ENCODE results near the gene CCDC102B.
"Not testable (repeated sequence)": the region's sequence is repeated elsewhere in the genome, so short reads cannot be mapped to it uniquely, and the experiment has no call there.

CCDC102B gene

DNA sequence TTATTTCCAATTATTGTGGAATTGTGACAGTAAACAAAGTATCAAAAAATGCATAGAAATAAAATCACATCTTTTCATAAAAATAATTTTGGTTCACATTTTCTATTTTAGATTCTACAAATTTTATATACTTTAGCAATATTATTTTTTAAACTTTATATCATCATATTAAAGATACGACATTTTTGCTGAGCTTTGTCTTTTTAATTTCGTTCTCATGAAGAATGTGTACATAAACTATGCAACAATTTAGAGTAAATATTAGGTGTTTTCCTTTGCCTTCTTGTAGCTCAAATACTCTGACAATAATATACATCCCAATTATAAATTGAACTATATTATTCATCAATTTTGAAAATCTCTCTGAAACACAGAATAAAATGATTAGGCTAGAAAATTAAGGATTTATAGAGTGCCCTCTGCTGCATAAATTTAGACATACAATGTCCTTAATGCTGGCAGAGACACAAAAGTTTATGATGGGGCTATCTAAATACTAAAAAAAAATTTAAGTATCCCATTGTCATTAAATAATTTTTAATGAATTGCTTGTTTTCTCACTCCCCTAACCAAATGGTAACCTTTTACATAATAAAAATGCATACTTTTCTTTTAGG lies 45.7 kb downstream of the CCDC102B start:
- Mint-ChIP-seq H3K9me3 (no peaks in the 10 kb centered on the region), H3K4me1 (ENCODE audit: low read depth) (no peaks in the 10 kb centered on the region), H3K4me3 (no peak overlapping the region), H3K27ac (no peak overlapping the region), H3K27me3 (no peaks in the 10 kb centered on the region), H3K36me3 (ENCODE audit: low read depth) (no peaks in the 10 kb centered on the region)

- H3K36me3 Mint-ChIP-seq (ENCODE audit: low read depth), result no peaks in the 10 kb centered on the region
- no peaks in the 10 kb centered on the region for H3K9me3 Mint-ChIP-seq
- H3K27ac Mint-ChIP-seq, result no peak overlapping the region
Observed at GRCh38 chr18:68847219-68847837, 49.4 kb downstream of the CCDC102B start.

GRCh38 chr18:68848242-68848641 lies 50.4 kb downstream of the CCDC102B start:
- H3K4me1 Mint-ChIP-seq (ENCODE audit: low read depth), result no peaks in the 10 kb centered on the region
- no peaks in the 10 kb centered on the region for H3K9me3 Mint-ChIP-seq
- H3K27ac Mint-ChIP-seq, result no peak overlapping the region
- H3K27me3 Mint-ChIP-seq, result no peaks in the 10 kb centered on the region
- H3K4me3 Mint-ChIP-seq, result no peak overlapping the region
- H3K36me3 Mint-ChIP-seq (ENCODE audit: low read depth), result no peaks in the 10 kb centered on the region

More at GRCh38 chr18:68847219-68847837, 49.4 kb downstream of the CCDC102B start:
- H3K4me1 Mint-ChIP-seq (ENCODE audit: low read depth), result no peaks in the 10 kb centered on the region
- no peak overlapping the region for H3K4me3 Mint-ChIP-seq
- H3K27me3 Mint-ChIP-seq, result no peaks in the 10 kb centered on the region

DNA sequence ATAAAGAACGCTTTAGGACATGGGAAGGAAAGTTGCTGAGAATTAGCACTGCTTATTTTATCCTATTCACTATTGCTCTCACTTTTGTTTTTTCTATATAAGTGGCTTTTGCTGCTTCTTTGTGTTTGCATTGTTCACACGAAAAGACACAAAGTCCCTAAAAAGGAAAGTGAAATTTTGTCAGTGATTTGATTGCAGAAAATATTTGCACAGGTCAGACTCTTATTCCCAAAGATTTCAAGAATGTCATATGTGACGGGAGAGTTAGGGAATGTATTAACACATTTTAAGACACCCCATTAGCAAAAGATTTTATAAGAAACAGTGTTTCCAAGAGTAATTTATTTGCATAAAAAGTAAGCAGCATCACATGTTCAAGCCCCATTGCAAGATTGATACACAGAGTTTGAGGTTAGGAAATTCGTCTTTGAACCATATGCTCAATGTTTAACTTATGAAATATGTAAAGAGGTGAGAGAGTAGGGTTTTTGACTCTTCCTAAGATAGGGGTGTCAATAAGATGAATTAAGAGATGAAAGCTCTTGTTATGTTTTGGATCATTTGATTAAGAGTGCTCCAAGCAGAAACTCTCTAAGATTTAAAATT lies 57.0 kb downstream of the CCDC102B start:
- no peaks in the 10 kb centered on the region for H3K9me3 Mint-ChIP-seq
- no peak overlapping the region for H3K4me3 Mint-ChIP-seq
- H3K36me3 Mint-ChIP-seq (ENCODE audit: low read depth), result no peaks in the 10 kb centered on the region
- H3K27ac Mint-ChIP-seq, result no peak overlapping the region
- H3K4me1 Mint-ChIP-seq (ENCODE audit: low read depth), result no peaks in the 10 kb centered on the region
- H3K27me3 Mint-ChIP-seq, result no peaks in the 10 kb centered on the region

- Mint-ChIP-seq H3K4me3 (no peak overlapping the region), H3K9me3 (no peaks in the 10 kb centered on the region), H3K36me3 (ENCODE audit: low read depth) (no peaks in the 10 kb centered on the region), H3K27ac (no peak overlapping the region), H3K27me3 (no peaks in the 10 kb centered on the region), H3K4me1 (ENCODE audit: low read depth) (no peaks in the 10 kb centered on the region)
Observed at GRCh38 chr18:68855491-68855890, 57.6 kb downstream of the CCDC102B start.

DNA sequence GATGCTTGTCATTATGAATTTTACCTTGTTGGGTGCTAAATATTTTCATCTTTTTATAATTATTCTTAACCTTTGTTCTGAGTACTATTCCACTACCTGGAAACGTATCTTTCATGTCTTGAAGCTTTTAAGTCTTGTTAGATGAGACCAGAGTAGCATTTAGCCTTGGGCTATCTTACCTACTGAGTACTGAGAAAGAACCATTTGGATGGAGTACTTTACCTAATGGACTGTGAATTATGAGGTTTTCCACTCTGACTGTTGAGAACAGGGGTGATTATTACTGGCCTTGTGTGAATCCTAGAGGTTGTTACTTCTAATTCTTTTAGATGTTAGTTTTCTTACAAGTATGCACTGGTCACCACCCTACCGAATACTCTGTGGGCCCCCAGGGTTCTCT lies 63.5 kb downstream of the CCDC102B start:
- no peak overlapping the region for H3K4me3 Mint-ChIP-seq
- no peaks in the 10 kb centered on the region for H3K9me3 Mint-ChIP-seq
- H3K27me3 Mint-ChIP-seq, result no peaks in the 10 kb centered on the region
- no peak overlapping the region for H3K27ac Mint-ChIP-seq
- H3K4me1 Mint-ChIP-seq (ENCODE audit: low read depth), result no peaks in the 10 kb centered on the region
- no peaks in the 10 kb centered on the region for H3K36me3 Mint-ChIP-seq (ENCODE audit: low read depth)

DNA sequence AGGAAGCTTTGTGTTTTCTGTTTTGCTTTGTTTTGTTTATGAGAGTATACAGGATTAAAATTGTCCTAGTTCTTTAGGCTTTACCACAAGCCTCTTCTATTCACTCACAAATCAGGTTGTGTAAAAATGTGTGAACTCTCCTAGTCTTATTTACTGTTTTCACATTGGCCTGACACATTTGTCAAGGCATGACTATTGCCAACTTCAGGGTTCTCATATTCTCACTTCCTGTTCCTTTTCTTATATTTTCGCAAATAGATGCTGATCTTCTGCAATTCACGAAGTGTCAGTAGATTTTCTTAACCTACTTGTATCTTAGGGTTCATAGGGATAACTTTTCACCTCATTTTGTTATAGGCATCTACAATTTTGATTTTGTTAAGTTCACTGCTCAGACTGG lies 67.1 kb downstream of the CCDC102B start:
- H3K9me3 Mint-ChIP-seq, result no peaks in the 10 kb centered on the region
- H3K36me3 Mint-ChIP-seq (ENCODE audit: low read depth), result no peaks in the 10 kb centered on the region
- no peak overlapping the region for H3K4me3 Mint-ChIP-seq
- H3K27me3 Mint-ChIP-seq, result no peaks in the 10 kb centered on the region
- no peak overlapping the region for H3K27ac Mint-ChIP-seq
- H3K4me1 Mint-ChIP-seq (ENCODE audit: low read depth), result no peaks in the 10 kb centered on the region

DNA sequence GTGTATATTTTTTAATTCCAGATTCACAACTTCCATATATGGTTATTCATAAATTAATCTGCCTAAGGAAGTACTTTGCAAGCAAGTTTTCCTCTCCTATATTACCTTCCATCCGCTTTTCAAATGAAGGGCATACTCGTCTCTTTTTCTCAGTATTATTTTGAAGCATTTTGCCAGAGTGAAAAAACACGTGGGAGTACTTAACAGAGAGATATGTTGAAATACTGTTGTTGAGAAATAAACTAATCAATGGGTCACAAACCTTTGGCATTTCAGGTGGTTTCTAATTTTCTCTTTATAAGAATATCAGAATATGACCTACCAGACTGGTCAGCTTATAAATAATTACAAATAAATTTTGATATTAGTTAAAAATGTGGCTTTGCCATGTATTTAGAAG lies 67.6 kb downstream of the CCDC102B start:
- H3K27me3 Mint-ChIP-seq, result no peaks in the 10 kb centered on the region
- no peaks in the 10 kb centered on the region for H3K9me3 Mint-ChIP-seq
- no peak overlapping the region for H3K27ac Mint-ChIP-seq
- no peak overlapping the region for H3K4me3 Mint-ChIP-seq
- H3K4me1 Mint-ChIP-seq (ENCODE audit: low read depth), result no peaks in the 10 kb centered on the region
- no peaks in the 10 kb centered on the region for H3K36me3 Mint-ChIP-seq (ENCODE audit: low read depth)

DNA sequence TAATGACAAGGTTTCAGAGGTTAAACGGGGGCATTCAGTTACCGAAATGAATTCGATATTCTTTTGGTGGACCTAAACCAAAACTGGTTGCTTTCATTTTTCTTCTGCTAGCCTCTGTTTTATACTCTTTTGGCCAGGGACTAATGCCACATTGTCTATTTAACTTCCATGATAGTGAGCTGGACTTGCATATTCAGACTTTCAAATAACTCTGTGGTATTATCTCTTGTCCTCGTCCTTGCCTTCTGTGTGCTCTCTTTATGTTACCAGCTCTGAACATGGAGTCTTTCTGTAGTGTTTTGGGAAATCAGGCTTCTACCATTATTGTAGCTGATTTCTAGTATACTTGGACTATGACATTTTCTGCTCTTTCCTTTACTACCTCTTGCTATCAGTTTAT lies 75.1 kb downstream of the CCDC102B start:
- H3K4me1 Mint-ChIP-seq (ENCODE audit: low read depth), result no peaks in the 10 kb centered on the region
- no peaks in the 10 kb centered on the region for H3K27me3 Mint-ChIP-seq
- H3K9me3 Mint-ChIP-seq, result no peaks in the 10 kb centered on the region
- no peaks in the 10 kb centered on the region for H3K36me3 Mint-ChIP-seq (ENCODE audit: low read depth)
- H3K27ac Mint-ChIP-seq, result no peak overlapping the region
- H3K4me3 Mint-ChIP-seq, result no peak overlapping the region

DNA sequence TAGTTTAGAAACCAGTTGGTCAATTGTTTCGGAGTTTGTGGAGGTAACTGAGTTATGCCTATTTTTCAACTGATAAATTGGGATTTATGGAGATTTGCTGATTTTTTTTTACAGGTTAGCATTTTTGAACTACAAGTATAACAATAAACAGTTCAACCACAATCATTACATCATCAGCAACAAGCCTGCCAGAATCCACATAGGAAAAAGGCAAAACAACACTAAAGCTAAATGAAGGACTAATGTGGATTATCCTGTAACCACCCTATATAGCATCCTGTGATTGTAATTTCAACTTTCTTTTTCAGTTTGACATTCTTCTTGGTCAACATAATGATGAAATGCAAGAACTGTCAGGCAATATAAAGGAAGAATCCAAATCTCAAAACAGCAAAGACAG lies 76.5 kb downstream of the CCDC102B start:
- H3K4me1 Mint-ChIP-seq (ENCODE audit: low read depth), result no peaks in the 10 kb centered on the region
- no peaks in the 10 kb centered on the region for H3K27me3 Mint-ChIP-seq
- no peak overlapping the region for H3K27ac Mint-ChIP-seq
- no peaks in the 10 kb centered on the region for H3K9me3 Mint-ChIP-seq
- no peaks in the 10 kb centered on the region for H3K36me3 Mint-ChIP-seq (ENCODE audit: low read depth)
- H3K4me3 Mint-ChIP-seq, result no peak overlapping the region

- H3K27me3 Mint-ChIP-seq; H3K4me3 Mint-ChIP-seq; H3K27ac Mint-ChIP-seq; H3K4me1 Mint-ChIP-seq (ENCODE audit: low read depth); H3K9me3 Mint-ChIP-seq; H3K36me3 Mint-ChIP-seq (ENCODE audit: low read depth): not testable (repeated sequence)
Observed at GRCh38 chr18:68879947-68880346, 82.1 kb downstream of the CCDC102B start.

DNA sequence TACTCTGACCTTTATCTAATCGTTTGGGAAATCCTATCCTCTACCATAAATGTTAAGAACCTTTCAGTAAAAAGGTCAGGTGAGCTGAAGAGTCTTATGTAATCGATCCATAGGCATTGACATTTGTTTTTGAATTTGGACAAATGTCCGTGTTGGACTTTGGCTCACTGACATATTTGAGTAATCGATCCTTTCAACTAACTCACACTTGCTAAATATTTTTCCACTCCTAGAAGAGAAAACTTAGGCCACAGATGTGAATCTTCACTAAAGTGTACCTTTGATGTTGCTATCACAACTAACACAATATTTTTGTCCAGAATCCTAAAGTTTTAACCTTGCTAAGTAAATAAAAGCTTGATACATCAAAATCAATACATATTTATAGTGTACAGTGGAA lies 89.5 kb downstream of the CCDC102B start:
- no peaks in the 10 kb centered on the region for H3K9me3 Mint-ChIP-seq
- no peak overlapping the region for H3K27ac Mint-ChIP-seq
- H3K4me3 Mint-ChIP-seq, result no peak overlapping the region
- H3K4me1 Mint-ChIP-seq (ENCODE audit: low read depth), result no peaks in the 10 kb centered on the region
- no peaks in the 10 kb centered on the region for H3K36me3 Mint-ChIP-seq (ENCODE audit: low read depth)
- H3K27me3 Mint-ChIP-seq, result no peaks in the 10 kb centered on the region

DNA sequence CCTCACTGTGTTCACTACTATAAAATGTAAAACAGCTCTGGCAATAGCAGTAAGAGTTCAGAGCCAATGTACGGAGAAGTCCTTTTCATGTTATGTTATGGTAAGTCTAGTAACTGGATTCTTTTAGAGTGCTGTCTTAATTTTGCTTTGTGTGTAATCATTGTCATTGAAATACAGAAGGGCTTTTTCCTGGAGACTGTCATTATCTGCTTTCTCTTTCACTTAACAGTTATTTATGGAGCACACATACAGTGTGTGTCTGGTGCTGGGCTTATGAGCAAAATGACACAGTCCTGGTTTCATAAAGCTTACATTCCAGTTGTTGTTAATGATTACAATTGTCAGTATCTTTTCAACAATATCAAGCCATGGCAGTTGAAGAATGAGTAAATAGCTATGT lies 95.5 kb downstream of the CCDC102B start:
- Mint-ChIP-seq H3K9me3 (no peaks in the 10 kb centered on the region), H3K4me3 (no peak overlapping the region), H3K27me3 (no peaks in the 10 kb centered on the region), H3K4me1 (ENCODE audit: low read depth) (no peaks in the 10 kb centered on the region), H3K36me3 (ENCODE audit: low read depth) (no peaks in the 10 kb centered on the region), H3K27ac (no peak overlapping the region)

- Mint-ChIP-seq H3K4me1 (ENCODE audit: low read depth) (no peaks in the 10 kb centered on the region), H3K27me3 (no peaks in the 10 kb centered on the region), H3K27ac (no peak overlapping the region), H3K36me3 (ENCODE audit: low read depth) (no peaks in the 10 kb centered on the region), H3K4me3 (no peak overlapping the region), H3K9me3 (no peaks in the 10 kb centered on the region)
Observed at GRCh38 chr18:68897286-68897685, 99.4 kb downstream of the CCDC102B start.

DNA sequence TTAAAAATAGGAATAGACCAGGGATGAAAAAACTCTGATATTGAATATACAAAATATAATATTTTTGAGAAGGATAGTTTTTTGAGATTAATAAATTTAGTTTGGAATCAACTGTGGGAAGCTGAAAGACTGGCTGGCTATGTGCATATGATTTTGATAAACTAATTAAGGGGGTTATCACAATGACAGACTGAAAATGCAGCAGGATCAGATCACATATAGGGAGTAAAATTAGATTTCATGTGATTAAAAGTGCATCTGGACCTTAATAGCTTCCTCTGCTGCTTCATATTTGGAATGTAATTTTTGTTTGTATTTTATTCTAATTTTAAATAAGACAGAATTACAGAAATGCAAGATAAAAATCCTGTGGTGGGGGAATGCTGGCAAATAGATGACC lies 111.7 kb downstream of the CCDC102B start:
- H3K36me3 Mint-ChIP-seq (ENCODE audit: low read depth), result no peaks in the 10 kb centered on the region
- no peak overlapping the region for H3K27ac Mint-ChIP-seq
- no peaks in the 10 kb centered on the region for H3K27me3 Mint-ChIP-seq
- no peaks in the 10 kb centered on the region for H3K4me1 Mint-ChIP-seq (ENCODE audit: low read depth)
- H3K9me3 Mint-ChIP-seq, result peaks cover 3% of the 10 kb centered on the region
- H3K4me3 Mint-ChIP-seq, result no peak overlapping the region

GRCh38 chr18:68915061-68915460 lies 117.2 kb downstream of the CCDC102B start:
- Mint-ChIP-seq H3K27ac (no peak overlapping the region), H3K9me3 (peaks cover 3% of the 10 kb centered on the region), H3K36me3 (ENCODE audit: low read depth) (no peaks in the 10 kb centered on the region), H3K4me1 (ENCODE audit: low read depth) (peaks cover 4% of the 10 kb centered on the region), H3K4me3 (no peak overlapping the region), H3K27me3 (no peaks in the 10 kb centered on the region)

Measured in stimulated activated naive CD8-positive, alpha-beta T cell treated with anti-CD3 and anti-CD28 coated beads, Interleukin-15, Interleukin-2, amounts not matched to agents 100 ng/mL and 50 ng/mL, for 24 hours (primary cell).